HG03103 (cell line): ENCODE data around the gene MAN1A2.

Experiments
- ATAC-seq: cut with Tn5 transposase; IDR thresholded peaks from one replicate; pipeline ENCODE4 v1.9.1; 2021; ENCODE audit warnings: low read depth; ENCODE audit not compliant: unreplicated experiment

The MAN1A2 gene

DNA sequence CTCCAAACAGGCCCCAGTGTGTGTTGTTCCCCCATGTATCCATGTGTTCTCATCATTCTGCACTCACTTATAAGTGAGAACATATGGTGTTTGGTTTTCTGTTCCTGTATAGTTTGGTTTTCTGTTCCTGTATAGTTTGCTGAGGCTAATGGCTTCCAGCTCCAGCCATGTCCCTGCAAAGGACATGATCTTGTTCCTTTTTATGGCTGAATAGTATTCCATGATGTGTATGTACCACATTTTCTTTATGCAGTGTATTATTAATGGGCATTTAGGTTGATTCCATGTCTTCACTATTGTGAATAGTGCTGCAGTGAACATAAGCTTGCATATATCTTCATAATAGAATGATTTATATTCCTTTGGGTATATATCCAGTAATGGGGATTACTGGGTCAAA is 111.8 kb downstream of the MAN1A2 start:
- no peak for ATAC-seq

- ATAC-seq, result no peak
Observed at GRCh38 chr1:117481410-117481809, 114.2 kb downstream of the MAN1A2 start.

DNA sequence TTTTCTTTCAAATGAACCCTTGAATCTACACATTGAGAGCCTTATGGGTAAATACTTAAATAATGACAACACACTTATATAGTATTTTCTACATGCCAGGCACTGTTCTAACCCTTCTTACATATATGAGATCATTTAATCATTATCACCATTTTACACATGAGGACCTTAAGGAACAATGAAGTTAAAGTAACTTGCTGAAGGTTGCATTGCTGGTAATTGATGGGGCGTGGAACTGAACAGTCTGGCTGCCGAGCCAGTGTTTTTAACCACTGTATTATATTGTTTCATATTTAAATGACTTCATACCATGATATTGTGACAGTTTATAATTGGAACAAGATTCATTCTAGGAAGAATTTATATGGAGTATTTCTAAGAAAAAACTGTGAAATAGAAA is 126.7 kb downstream of the MAN1A2 start:
- ATAC-seq, result no peak

DNA sequence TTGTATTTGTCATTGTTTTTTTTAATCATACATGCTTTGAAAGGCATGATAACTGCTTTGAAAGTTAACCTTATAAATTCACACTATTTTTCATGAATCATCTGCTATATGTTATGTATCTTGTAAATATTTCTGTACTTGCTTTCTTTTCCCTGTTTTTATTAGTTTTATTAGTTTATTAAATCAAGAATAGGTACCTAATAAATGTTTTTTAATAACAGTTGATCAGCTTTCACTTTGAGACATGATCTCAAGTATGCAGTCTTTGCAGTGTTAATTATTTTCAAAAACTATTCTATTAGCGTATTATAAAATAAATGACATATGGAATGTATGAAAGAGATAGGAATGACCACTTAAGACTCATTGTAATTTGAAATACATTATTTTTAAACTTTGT is 127.8 kb downstream of the MAN1A2 start:
- ATAC-seq, result no peak

GRCh38 chr1:117499071-117499470 is 131.8 kb downstream of the MAN1A2 start:
- no peak for ATAC-seq

GRCh38 chr1:117500584-117500983 is 133.3 kb downstream of the MAN1A2 start:
- ATAC-seq, result no peak

DNA sequence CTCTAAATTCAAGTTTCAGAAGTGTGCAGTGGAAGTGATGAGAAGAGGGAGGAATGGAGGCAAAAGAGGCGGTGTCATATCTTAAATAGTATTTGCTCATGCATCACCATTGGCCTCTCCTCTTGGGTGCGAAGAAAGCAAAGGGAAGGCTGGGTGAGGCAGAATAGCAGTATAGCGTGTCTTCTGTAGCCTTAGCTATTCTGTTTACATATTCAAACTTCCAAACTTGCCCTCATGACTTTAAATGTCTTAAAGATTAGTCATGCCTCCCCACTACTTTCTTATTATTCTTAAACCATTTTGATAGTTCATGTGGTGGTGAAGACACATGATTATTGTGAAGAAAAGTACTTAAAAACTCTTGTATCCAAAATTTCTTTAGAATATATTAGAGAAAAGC is 134.0 kb downstream of the MAN1A2 start:
- no peak for ATAC-seq

DNA sequence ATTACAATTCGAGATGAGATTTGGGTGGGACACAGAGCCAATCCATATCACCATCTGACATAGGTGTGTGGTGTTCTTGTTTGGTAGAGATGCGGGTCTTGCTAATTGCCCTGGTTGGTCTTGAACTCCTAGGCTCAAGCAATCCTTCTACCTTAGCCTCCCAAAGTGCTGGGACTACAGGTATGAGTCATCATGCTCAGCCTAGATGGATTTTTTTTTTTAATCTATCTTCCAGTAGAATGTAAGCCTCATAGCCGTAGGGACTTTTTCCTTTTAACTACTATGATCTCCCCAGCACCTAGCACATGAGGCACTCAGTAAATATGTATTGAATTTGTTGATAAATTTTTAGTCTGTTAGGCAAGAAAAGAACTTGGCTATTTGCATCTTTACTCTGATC is 144.0 kb downstream of the MAN1A2 start:
- ATAC-seq, result no peak

GRCh38 chr1:117512728-117513321 is 145.6 kb downstream of the MAN1A2 start:
- no peak for ATAC-seq

DNA sequence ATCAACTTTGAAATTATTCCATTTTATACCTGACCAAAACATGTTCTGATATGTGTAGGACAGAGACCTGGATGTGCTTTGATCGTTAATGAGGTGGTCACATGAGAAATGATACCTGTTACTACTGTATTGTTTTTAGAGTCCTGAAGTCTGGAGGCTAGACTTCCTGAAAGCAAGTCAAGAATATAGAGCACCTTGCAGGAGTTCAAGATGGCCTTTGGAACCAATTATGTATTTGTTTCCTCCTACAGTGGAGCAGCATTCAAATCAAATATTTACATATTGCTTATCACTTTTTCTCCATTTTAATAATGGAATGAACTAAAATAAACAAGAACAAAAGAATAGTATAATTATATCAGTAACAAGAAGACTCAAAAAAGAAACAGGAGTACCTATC is 155.9 kb downstream of the MAN1A2 start:
- ATAC-seq, result no peak

- no peak for ATAC-seq
Observed at GRCh38 chr1:117527074-117527473, 159.8 kb downstream of the MAN1A2 start.

DNA sequence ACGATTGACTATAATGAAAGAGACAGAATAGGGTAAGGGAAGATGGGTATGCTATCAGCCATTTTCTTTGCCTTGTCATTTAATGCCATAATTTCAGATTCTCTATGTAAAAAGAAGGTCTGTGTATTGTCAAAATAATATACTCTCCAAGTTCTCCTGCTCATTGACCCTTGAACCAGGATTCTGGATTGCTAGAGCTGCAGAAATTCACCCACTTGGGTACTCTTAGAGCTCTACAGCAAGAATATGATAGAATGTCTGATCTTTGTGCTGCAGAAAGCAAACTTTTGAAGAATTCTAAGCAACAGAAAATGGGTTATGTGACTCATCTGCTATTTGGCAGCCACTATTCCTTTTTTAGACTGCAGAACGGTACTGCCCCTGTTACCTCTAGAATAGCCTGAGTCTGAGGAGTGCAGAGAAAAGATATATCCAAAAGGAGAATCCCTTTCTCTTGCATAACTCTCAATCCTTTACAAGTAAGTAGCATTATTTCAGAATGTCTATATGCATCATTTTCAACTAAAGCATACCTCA is 160.4 kb downstream of the MAN1A2 start:
- ATAC-seq, result no peak

DNA sequence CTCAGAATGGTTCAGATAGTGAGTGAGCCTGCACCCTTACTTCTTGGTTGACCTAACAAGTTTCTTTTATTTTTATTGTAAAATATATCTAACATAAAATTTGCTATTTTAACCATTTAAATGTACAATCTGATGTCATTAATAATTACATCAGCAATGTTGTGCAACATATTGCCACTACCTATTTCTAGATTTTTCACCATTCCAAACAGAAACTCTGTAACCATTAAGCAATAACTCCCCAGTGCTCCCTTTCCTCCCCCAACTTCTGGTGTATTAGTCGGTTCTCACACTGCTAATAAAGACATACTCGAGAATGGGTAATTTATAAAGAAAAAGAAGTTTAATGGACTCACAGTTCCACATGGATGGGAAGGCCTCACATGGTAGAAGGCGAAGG is 162.4 kb downstream of the MAN1A2 start:
- ATAC-seq, result no peak

GRCh38 chr1:117531222-117531621 is 164.0 kb downstream of the MAN1A2 start:
- ATAC-seq, result no peak

- peak; percentile 71 for ATAC-seq
Observed at GRCh38 chr1:117534995-117535467, 167.8 kb downstream of the MAN1A2 start.

DNA sequence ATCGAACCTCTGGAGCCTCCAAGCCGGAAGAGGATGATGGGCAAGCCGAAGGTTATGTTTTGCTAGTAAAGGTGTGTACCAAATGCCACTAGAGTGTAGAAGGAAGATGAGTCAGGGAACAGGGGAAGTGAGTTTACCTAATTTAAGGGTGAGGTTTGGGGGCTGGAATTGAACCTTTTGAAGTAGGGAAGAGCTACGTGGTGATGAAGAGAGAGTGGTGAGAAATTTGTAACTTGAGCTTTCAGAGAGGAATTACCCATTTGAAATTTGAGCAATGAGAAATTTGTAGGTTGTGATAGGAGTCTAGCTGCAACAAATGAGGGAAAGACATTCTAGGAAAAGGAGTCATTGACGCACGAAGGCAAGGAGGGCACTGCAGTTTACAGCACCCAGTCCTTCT is 168.6 kb downstream of the MAN1A2 start:
- ATAC-seq, result no peak

GRCh38 chr1:117537291-117537920 is 170.2 kb downstream of the MAN1A2 start:
- ATAC-seq, result no peak

GRCh38 chr1:117540532-117540931 is 173.3 kb downstream of the MAN1A2 start:
- ATAC-seq, result no peak

- ATAC-seq, result no peak
Observed at GRCh38 chr1:117541003-117541402, 173.8 kb downstream of the MAN1A2 start.

GRCh38 chr1:117541585-117541984 is 174.3 kb downstream of the MAN1A2 start:
- ATAC-seq, result no peak

GRCh38 chr1:117544509-117545109 is 177.4 kb downstream of the MAN1A2 start:
- ATAC-seq, result no peak

GRCh38 chr1:117546467-117546866 is 179.2 kb downstream of the MAN1A2 start:
- no peak for ATAC-seq
